GM13976 (cell line): ENCODE measurements around the gene VWA1.
"Not testable (repeated sequence)": the region's sequence is repeated elsewhere in the genome, so short reads cannot be mapped to it uniquely, and the experiment has no call there.

ENCODE experiments used
- DNase-seq: peaks from one replicate; pipeline ENCODE4 v3.0.0; 2012; ENCODE audit warnings: low spot score
- in situ Hi-C: fragments of 300-500 bp; cut with MboI; formaldehyde crosslinking; loops from one replicate; pipeline ENCODE4 v1.12.0; 2022; ENCODE audit warnings: low sequenced_read_pairs, mixed read lengths, inconsistent platforms; ENCODE audit not compliant: unreplicated experiment
- TF ChIP-seq, protein P1 (sequence below): IDR thresholded peaks from 2 replicates; pipeline ENCODE4 v1.5.1; 2012; ENCODE audit warnings: borderline replicate concordance, mild to moderate bottlenecking; ENCODE audit not compliant: insufficient read depth; ENCODE audit errors: extremely low read depth, missing control alignments, control extremely low read depth

VWA1 gene

DNA sequence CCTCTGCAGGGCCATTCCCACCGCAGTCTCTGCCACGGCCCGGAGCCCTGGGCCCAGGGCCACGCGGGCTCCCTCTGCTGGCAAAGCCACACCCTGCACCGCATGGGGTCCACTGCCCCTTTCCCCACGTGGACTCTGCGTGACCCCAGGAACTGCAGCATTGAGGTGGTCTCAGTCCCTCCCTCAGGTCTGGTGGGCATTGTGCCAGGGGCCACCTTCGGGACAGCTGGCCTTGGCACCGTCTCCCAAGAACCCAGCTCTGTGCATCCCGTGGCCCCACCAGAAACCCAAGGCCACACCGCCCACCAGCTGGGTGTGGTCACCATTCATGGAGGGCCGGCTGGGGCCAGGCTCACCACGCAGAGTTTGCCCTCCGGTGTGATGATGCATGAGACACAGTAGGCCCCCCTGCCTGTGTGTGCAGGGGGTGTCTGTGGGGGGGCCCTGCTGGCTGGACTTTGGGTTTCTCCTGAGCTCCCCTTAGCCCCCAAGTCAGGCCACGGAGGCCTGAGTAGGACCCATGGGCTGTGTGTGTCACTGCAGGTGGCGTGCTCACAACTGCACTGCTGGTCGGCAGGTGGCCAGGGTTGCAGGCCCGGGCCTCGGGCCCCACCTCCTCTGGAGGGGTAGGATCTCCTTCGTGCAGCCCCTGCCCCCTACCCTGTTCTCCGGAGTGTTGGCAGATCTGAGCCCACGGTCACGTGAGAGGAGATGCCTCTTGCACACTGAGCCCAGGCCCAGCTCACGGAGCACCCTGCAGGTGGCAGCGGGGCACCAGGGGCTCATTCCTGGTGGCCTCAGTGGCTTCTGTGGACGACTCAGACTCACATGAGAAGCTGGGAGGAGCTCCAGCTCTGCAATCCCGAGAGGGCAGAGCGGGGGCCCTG, 5.8 kb downstream of the VWA1 start:
- DNase-seq, result peak; percentile 93
- in situ Hi-C loops, result no loop called here
- TF ChIP-seq, protein P1, sequence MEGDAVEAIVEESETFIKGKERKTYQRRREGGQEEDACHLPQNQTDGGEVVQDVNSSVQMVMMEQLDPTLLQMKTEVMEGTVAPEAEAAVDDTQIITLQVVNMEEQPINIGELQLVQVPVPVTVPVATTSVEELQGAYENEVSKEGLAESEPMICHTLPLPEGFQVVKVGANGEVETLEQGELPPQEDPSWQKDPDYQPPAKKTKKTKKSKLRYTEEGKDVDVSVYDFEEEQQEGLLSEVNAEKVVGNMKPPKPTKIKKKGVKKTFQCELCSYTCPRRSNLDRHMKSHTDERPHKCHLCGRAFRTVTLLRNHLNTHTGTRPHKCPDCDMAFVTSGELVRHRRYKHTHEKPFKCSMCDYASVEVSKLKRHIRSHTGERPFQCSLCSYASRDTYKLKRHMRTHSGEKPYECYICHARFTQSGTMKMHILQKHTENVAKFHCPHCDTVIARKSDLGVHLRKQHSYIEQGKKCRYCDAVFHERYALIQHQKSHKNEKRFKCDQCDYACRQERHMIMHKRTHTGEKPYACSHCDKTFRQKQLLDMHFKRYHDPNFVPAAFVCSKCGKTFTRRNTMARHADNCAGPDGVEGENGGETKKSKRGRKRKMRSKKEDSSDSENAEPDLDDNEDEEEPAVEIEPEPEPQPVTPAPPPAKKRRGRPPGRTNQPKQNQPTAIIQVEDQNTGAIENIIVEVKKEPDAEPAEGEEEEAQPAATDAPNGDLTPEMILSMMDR, result peak; percentile 81

DNA sequence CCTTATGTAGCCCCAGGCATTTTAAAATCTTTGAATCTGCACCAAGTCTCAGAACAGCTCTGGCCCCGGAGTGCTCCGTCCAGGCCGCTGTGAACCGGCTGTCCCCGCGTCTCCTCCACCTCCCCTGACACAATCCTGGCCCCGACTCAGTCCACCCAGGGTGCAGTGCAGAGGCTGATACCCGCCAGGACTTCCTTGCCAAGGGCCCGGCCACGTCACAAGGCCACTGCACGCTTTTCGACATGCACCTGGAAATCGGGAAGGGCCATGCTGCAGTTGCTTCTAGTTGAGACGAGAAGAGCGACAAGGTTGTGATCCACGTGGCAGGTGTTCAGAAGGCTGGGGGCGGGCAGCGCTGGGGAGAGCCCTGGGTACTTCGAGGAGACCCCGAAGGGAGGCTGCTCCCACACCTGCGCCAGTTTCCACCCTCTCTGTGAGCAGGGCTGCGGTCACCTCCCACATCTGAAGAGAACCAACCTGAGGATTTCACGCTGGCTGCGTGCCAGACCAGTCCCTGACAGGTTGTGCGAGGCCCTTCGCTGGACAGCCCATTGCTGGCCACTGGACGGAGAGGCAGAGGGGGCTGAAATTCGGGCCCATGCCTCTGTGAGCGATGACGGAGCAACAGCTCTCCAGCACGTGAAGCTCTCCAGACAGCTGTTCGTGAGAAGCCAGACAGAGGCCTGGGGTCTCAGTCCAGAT, 6.7 kb downstream of the VWA1 start:
- TF ChIP-seq, protein P1, result no peak
- DNase-seq, result no peak
- in situ Hi-C loops, result no loop called here

DNA sequence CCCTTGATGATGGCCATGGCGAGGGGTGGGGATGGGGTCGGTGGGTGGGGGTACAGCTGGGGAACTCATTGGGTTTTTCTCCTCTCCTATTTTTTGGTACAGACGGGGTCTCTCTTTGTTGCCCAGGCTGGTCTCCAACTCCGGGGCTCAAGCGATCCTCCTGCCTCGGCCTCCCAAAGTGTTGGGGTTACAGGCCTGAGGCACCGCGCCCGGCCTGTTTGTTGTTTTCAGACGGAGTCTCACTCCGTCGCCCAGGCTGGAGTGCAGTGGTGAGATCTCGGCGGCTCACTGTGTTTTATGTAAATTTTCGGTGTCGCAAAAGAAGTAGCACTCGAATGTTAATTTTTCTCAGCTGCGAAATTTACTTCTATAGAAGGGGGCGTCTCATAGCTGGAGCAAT, 11.1 kb downstream of the VWA1 start:
- in situ Hi-C loops, DNase-seq: not testable (repeated sequence)

DNA sequence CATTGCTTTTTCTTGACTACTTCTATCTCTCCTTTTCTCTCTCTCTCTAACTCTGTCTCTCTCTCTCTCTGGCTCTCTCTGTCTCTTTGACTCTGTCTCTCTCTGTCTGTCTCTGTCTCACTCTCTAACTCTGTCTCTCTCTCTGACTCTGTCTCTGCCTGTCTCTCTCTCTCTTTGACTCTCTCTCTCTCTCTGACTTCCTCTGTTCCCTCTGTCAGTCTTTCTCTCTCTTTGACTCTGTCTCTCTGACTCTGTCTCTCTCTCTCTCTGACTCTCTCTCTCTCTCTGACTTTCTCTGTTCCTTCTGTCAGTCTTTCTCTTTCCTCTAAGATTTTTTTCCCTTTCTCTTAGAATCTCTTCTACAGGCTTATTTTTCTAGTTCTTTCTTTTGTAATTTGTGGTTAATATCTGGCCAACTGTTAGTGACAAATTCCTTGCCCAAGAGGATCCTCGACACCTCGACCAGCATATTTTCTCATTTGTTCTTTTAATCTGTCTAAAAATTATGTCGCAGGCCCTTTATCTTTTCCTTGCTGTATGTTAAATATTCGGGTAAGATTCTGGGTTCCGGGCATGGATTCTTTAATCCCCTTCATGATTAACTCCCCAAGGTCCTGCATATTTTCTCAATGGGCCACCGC, 13.7 kb downstream of the VWA1 start, which contains the start of gene ATAD3C:
ATAD3C (plus strand) TSS at position 591 of the 641 bp plus-strand sequence. CDS start 995 bp downstream, outside the sequence.
- TF ChIP-seq, protein P1, result no peak
- in situ Hi-C loops, result no loop called here
- no peak for DNase-seq

DNA sequence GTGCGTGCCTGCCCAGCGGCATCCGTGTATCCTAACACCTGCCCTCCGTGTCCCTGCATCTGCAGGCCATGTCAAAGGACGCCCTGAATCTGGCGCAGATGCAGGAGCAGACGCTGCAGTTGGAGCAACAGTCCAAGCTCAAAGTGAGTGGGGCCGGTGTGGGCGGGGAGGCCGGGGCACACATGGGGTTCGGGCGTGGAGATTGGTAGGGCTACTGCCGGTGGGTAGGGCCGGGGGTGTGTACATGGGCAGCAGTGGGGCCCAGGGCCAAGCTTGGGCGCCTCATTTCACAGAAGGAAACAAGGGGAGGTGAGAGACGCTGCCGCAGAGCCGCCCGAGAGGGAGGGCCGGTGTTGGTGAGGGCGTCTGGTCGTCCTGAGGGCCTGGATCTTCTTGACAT, 15.1 kb downstream of the VWA1 start:
- in situ Hi-C loops, DNase-seq: not testable (repeated sequence)

DNA sequence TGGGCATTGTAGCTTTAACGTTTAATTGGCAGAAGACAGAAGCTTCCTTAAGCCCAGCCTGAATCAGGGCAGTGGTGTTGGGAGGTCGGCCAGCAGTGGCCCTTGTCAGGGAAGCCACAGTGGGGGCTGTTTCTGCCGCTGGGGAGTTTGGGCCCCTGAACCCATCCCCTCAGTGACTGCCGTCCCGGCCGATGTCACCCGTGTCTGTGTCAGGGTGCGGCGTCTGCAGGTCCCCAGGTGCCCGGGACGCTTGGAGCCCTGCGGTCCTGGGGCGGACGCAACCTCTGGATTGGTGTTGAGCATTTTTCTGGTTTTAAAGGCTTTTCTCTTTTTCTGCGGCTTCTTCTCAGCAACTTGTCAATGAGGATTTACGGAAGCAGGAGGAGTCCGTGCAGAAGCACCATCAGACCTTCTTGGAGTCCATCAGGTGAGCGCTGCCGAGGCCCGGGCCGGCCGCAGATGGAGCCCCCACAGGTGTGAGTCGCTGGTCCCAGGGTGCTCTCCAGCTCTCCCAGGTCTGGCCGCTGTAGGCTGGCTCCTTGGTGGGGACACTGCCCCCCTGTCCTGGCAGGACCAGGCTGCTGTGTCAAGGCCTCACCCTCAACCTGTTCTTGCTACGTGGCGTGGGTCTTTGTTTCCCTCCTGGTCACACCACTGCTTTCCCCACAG, 16.3 kb downstream of the VWA1 start:
- in situ Hi-C loops, result no loop called here
- TF ChIP-seq, protein P1, result no peak
- DNase-seq, result peak; percentile 26

DNA sequence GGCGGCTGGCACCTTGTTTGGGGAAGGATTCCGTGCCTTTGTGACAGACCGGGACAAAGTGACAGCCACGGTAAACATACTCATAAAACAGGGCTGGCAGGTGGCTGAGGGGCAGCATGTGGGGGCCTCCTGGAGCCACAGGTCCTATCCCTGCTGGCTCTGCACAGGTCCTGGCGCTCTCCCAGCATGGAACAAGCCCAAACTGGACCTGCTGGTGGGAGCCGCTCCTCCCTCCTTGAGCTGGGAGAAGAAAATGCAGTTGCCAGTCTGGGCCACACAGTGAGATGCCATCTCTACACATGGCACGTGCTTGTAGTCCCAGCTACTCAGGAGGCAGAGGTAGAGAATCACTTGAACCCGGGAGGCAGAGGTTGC, 16.9 kb downstream of the VWA1 start:
- DNase-seq, in situ Hi-C loops: not testable (repeated sequence)
